ENCODE data around the gene PIGP. TPM values are rescaled to one million over a fixed set of nuclear protein-coding genes. Genes with fewer than 3 reads are reported as not detected.

The PIGP gene
- total and polyA plus RNA-seq, 2 of the 8 experiments (the other 6 are each of a cell fraction or from before 2014, with no cell fraction given): 11.3 to 18.0 TPM

DNA sequence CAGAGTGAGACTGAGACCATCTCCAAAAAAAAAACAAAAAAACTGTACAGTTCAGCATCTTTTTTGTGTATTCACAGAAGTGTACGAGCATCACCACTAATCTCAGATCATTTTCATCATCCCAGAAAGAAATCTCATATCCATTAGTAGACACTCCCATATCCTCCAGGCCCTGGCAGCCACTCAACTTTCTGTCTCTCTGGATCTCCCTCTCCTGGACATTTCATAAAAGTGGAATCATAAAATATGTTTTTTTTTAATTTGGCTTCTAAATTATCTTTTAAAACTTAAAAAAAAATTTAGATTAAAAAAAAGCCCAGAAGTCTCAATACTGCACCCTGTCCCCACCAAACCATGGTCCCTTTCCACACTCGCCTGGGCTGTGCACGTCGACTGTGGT, 44.3 kb downstream of the PIGP start:
- H4K91ac ChIP-seq (replicated peaks; ENCODE audit: insufficient read length, low read length): no peak overlapping the region
- DNase-seq (ENCODE audit: low read depth in 1 of 2, low spot score in 2 of 2): no peak
- H3K27ac ChIP-seq (ENCODE audit: low read depth, low read length): no peak overlapping the region
- CTCF ChIA-PET (ENCODE audit: partially characterized antibody): interaction anchor here (0.8 kb wide), 2 partner anchors 10 to 13 kb away, joined by 3 read pairs; no protein-coding TSS in a partner anchor
- H3K14ac ChIP-seq (ENCODE audit: insufficient read length): no peak overlapping the region
- WGBS, 2 experiments (ENCODE audit: extremely low coverage in 1 of 2, insufficient coverage in 1 of 2, insufficient read length in 1 of 2, insufficient replicate concordance in 2 of 2, low coverage in 1 of 2, low lambda C conversion rate in 2 of 2, missing lambda C conversion rate in 1 of 2): 84% methylated on average over 4 of the region's 4 CpGs; no CpG with 5 or more reads in 1 of the 2 experiments
- H3K56ac ChIP-seq (replicated peaks; ENCODE audit: insufficient read length, low read depth, low read length): no peak overlapping the region
- no peak overlapping the region for H2BK20ac ChIP-seq (ENCODE audit: low read length)
- H2AK5ac ChIP-seq (ENCODE audit: low read depth, low read length): no peak overlapping the region
- no peak overlapping the region for H3K23ac ChIP-seq (ENCODE audit: insufficient read length)
- H3K4me2 ChIP-seq (ENCODE audit: insufficient read depth in 1 of 2, low read depth in 2 of 2, low read length in 2 of 2): no peak overlapping the region
- H2BK120ac ChIP-seq (replicated peaks; ENCODE audit: low read depth, low read length): no peak overlapping the region
- peaks cover 1% of the 10 kb centered on the region; the same call in 1 of the 2 replicates for H3K23me2 ChIP-seq (ENCODE audit: low read depth, low read length)
- no peak overlapping the region for H3K4me3 ChIP-seq (ENCODE audit: extremely low read depth in 1 of 4, insufficient read depth in 2 of 4, low read depth in 3 of 4, low read length in 4 of 4)
- H2BK12ac ChIP-seq (ENCODE audit: low read depth, low read length): no peak overlapping the region
- no peak overlapping the region for H2AFZ ChIP-seq (ENCODE audit: low read length)
- no peaks in the 10 kb centered on the region for H3K9me3 ChIP-seq (ENCODE audit: insufficient read depth in 2 of 2, low read depth in 1 of 2, low read length in 1 of 2)
- no peak overlapping the region for H2BK5ac ChIP-seq (ENCODE audit: low read depth, low read length)
- no peaks in the 10 kb centered on the region for H3K36me3 ChIP-seq (ENCODE audit: control insufficient read depth in 2 of 4, insufficient read depth in 4 of 4, low read length in 3 of 4)
- FAIRE-seq: no peak
- H4K20me1 ChIP-seq (replicated peaks in 1 of 2; ENCODE audit: control insufficient read depth in 1 of 2, insufficient read depth in 2 of 2, low read length in 2 of 2): no peaks in the 10 kb centered on the region
- no peak overlapping the region for H4K8ac ChIP-seq (ENCODE audit: extremely low read depth, insufficient read depth, low read length)
- no peaks in the 10 kb centered on the region for H3K79me1 ChIP-seq (ENCODE audit: low read depth, low read length)
- H3K79me2 ChIP-seq (ENCODE audit: control insufficient read depth in 1 of 2, insufficient read depth in 2 of 2, low read length in 2 of 2): no peaks in the 10 kb centered on the region
- POLR2A ChIA-PET (ENCODE audit: partially characterized antibody): no interaction called here
- H3K4ac ChIP-seq (replicated peaks; ENCODE audit: insufficient read length, low read depth, low read length): no peak overlapping the region
- H4K5ac ChIP-seq (ENCODE audit: insufficient read length, low read depth, low read length): no peak overlapping the region
- no peak overlapping the region for H3K9ac ChIP-seq (replicated peaks in 1 of 4; ENCODE audit: extremely low read depth in 1 of 4, low read depth in 3 of 4, low read length in 3 of 4)
- no peak overlapping the region for H3K18ac ChIP-seq (ENCODE audit: extremely low read depth, low read length)
- H3K4me1 ChIP-seq (replicated peaks in 1 of 4; ENCODE audit: control insufficient read depth in 3 of 4, insufficient read depth in 4 of 4, low read length in 3 of 4): no peaks in the 10 kb centered on the region
- H2BK15ac ChIP-seq (ENCODE audit: low read length): no peak overlapping the region
- H3K27me3 ChIP-seq (replicated peaks in 1 of 4; ENCODE audit: control insufficient read depth in 3 of 4, extremely low read depth in 1 of 4, insufficient read depth in 3 of 4, low read length in 3 of 4): no peaks in the 10 kb centered on the region
- TF ChIP-seq SP2 (IDR thresholded peaks at IDR 0.05; ENCODE audit: low read length) (no peak), HDAC2 (IDR thresholded peaks at IDR 0.05; ENCODE audit: borderline replicate concordance in 1 of 2, low read depth in 2 of 2, low read length in 2 of 2) (no peak), GTF2F1 (IDR thresholded peaks at IDR 0.05; ENCODE audit: borderline replicate concordance, low read depth, low read length) (no peak), PHF8 (conservative IDR thresholded peaks at IDR 0.05; ENCODE audit: low read depth, low read length) (no peak)
- TF ChIP-seq, protein P1, sequence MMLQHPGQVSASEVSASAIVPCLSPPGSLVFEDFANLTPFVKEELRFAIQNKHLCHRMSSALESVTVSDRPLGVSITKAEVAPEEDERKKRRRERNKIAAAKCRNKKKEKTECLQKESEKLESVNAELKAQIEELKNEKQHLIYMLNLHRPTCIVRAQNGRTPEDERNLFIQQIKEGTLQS (IDR thresholded peaks at IDR 0.05; ENCODE audit: insufficient read depth, low read depth, low read length): no peak

Data from H1 (cell line).